ENCODE results near the gene CCDC172.

The CCDC172 gene

DNA sequence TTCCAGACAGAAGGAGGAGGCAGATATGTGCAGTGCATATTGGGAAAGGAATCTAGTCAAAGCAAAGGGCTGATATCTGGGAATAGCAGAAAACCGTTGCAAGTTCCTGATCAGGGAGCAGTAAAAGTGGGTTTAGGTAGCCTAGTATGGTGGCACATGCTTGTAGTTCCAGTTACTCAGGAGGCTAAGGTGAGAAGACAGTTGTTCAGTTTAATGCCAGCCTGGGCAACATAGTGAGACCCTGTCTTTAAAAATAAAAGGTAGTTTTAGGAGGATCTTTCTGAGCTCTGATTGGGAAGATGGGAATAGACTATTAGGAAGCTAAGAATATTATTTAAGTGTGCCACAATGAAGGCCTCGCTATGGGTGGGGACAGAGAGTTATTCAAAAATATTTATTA is 1.7 kb downstream of the CCDC172 start:
- DNase-seq (ENCODE audit: low read depth), result no peak
- H3K4me3 ChIP-seq (ENCODE audit: low read depth, low read length), result no peak overlapping the region
- TF ChIP-seq, protein P1, sequence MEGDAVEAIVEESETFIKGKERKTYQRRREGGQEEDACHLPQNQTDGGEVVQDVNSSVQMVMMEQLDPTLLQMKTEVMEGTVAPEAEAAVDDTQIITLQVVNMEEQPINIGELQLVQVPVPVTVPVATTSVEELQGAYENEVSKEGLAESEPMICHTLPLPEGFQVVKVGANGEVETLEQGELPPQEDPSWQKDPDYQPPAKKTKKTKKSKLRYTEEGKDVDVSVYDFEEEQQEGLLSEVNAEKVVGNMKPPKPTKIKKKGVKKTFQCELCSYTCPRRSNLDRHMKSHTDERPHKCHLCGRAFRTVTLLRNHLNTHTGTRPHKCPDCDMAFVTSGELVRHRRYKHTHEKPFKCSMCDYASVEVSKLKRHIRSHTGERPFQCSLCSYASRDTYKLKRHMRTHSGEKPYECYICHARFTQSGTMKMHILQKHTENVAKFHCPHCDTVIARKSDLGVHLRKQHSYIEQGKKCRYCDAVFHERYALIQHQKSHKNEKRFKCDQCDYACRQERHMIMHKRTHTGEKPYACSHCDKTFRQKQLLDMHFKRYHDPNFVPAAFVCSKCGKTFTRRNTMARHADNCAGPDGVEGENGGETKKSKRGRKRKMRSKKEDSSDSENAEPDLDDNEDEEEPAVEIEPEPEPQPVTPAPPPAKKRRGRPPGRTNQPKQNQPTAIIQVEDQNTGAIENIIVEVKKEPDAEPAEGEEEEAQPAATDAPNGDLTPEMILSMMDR (IDR thresholded peaks at IDR 0.05; ENCODE audit: low read depth, low read length, missing control alignments), result no peak

DNA sequence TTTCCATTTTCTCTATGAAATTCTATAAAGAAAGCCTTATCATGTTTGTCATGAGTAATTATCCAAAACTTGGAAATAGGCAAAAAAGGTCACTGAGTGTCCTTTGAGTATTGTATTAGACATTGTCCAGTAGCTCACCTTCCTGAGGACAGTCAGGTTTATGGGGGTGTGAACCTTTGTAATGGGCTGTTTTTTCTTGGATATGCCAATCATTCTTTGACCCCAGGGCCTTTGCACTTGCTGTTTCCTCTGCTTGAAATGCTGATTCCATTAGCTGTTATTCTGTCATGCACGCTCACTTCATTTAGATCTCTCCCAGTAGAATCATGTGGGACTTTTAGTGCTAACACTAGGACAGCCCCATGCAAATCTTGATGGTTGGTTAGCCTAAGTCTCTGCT is 4.9 kb downstream of the CCDC172 start:
- no peak for DNase-seq (ENCODE audit: low read depth)
- TF ChIP-seq, protein P1 (IDR thresholded peaks at IDR 0.05; ENCODE audit: low read depth, low read length, missing control alignments), result no peak
- H3K4me3 ChIP-seq (ENCODE audit: low read depth, low read length), result no peak overlapping the region

DNA sequence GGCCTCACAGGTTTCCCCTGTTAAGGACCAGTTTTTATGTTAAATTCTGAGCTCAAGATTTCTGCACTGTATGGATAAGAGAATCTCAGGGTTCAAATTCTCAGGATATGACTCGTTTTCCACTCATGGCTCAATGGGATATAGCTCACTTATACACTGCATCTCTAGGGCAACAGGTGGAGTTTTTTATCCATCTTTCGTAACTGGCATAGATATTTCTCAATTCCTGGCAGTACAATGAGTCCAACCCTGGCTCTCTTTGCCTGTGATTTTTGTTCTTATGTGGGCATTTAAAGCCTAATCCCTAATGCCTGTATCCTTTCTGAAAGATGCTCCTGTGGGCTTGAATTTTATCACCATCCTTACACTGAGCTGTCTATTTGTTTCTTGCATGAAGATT is 7.6 kb downstream of the CCDC172 start:
- H3K4me3 ChIP-seq (ENCODE audit: low read depth, low read length), result no peak overlapping the region
- TF ChIP-seq, protein P1 (IDR thresholded peaks at IDR 0.05; ENCODE audit: low read depth, low read length, missing control alignments), result no peak
- DNase-seq (ENCODE audit: low read depth), result no peak

DNA sequence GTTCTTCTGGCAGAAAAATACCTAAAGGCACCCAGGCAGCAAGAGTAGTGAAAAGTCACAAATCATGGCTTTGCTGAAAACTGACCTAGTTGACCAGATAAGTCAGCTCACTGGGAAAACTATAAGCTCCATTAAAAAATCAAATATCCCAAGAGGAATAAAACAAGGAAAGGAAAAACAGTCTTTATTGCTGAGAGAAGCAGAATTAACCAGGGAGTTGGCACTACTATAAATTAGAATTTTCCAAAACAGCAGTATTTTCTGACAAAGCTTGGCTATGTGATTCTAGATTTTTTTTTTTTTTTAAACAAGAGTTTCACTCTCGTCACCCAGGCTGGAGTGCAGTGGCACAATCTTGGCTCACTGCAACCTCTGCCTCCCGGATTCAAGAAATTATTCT is 12.6 kb downstream of the CCDC172 start:
- no peak overlapping the region for H3K4me3 ChIP-seq (ENCODE audit: low read depth, low read length)
- DNase-seq (ENCODE audit: low read depth), result no peak
- TF ChIP-seq, protein P1 (IDR thresholded peaks at IDR 0.05; ENCODE audit: low read depth, low read length, missing control alignments), result no peak

DNA sequence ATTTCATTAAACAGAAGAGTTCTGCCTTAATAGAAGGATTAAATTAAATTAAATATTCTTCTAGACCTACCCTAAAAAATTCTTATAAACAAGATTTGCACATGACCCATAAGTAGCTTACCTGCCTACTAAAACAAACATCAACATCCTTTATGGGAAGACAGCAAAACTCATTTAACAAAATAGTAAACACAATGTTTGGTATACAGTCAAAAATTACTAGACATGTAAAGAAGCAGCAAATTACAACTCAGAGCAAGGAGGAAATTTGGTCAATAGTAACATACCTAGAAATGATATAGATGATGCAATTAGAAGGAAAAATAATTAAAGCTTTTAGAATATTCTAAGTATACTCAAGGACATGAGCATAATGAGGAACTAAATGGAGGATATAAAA is 27.9 kb downstream of the CCDC172 start:
- H3K4me3 ChIP-seq (ENCODE audit: low read depth, low read length), result no peak overlapping the region
- no peak for DNase-seq (ENCODE audit: low read depth)
- TF ChIP-seq, protein P1 (IDR thresholded peaks at IDR 0.05; ENCODE audit: low read depth, low read length, missing control alignments), result no peak

DNA sequence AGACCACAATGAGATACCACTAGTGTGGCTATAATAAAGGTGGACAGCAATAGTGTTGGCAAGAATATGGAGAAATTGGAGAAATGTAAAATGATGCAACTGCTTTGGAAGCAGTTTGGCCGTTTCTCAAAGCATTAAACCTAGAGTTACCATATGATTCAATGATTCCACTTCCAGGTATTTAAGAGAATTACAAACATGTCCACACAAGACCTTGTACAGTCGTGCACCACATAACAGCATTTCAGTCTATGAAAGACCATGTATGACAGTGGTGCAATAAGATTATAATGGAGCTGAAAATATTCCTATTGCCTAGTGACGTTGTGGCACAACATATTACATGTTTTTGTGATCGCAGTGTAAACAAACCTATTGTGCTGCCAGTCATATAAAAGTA is 29.6 kb downstream of the CCDC172 start:
- no peak for DNase-seq (ENCODE audit: low read depth)
- H3K4me3 ChIP-seq (ENCODE audit: low read depth, low read length), result no peak overlapping the region
- TF ChIP-seq, protein P1 (IDR thresholded peaks at IDR 0.05; ENCODE audit: low read depth, low read length, missing control alignments), result no peak

DNA sequence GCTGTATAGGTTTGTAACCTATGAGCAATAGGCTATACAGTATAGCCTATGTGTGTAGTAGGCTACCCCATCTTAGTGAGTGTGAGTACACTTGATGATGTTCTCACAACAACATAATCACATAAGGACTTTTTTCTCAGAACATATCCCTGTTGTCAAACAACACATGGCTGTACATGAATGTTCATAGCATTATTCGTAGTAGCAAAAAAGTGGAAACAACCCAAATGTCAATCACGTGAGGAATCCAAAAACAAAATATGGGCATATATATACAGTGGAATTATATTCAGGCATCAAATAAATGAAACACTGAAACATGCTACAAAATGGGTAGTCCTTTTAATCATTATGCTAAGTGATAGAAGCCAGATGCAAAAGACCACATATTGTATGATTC is 31.1 kb downstream of the CCDC172 start:
- TF ChIP-seq, protein P1 (IDR thresholded peaks at IDR 0.05; ENCODE audit: low read depth, low read length, missing control alignments), result no peak
- no peak for DNase-seq (ENCODE audit: low read depth)
- H3K4me3 ChIP-seq (ENCODE audit: low read depth, low read length), result no peak overlapping the region
